ENCODE results near the gene HOXA5. TPM values are rescaled to one million over a fixed set of nuclear protein-coding genes. Genes with fewer than 3 reads are reported as not detected.

HOXA5 gene
- total and polyA plus RNA-seq, 10 of the 15 experiments (the other 5 are each of a cell fraction or from before 2014, with no cell fraction given) = 0.05 to 0.13 TPM; not detected in 8

DNA sequence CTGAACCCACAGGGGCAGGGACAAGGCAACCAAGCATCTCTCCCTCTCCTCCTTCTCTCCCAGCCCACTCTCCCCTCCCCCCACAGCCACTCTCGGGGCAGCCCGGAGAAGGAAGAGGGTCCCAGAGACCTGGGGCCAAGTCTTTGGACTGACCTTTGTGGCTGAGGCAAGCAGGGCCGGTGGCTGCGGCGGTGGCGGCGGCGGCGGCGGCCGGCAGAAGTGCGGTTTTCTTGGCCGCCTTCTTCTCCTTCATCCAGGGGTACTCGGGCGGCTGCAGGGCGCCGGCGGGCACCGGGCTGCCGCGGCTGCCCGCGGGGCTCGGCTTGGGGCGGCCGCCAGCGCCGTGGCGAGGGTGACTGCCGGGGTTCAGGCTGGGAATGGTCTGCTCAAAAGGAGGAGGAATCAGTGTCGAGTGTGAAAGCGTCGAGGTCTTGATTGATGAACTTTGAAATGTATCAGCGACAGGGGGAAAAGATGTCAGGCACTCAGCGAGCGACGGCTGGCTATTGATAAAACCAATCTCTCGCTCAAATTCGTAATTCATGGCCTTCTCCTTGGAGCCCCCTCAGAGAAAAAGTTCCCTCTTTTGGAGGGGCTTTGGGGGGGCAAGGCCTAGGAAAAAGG lies 41.4 kb downstream of the HOXA5 start:
- DNase-seq (ENCODE audit: low read depth, low spot score) = no peak
- BruUV-seq (replicated peaks) = no TSS peak
- Histone ChIP-seq H3K9me3 (replicated peaks; ENCODE audit: control insufficient read depth, insufficient read depth, low read length) (no peaks in the 10 kb centered on the region; the same call in 2 of the 3 replicates), H3K36me3 (ENCODE audit: control insufficient read depth in 2 of 2, insufficient read depth in 2 of 2, low read length in 1 of 2) (no peaks in the 10 kb centered on the region), H4K20me1 (ENCODE audit: control insufficient read depth, insufficient read depth) (no peaks in the 10 kb centered on the region), H3K4me1 (ENCODE audit: control insufficient read depth, insufficient read depth, low read length) (peaks cover 4% of the 10 kb centered on the region), H3K27ac (ENCODE audit: control insufficient read depth, insufficient read depth) (no peak overlapping the region), H3K4me3 (no peak overlapping the region), H3K9ac (ENCODE audit: control insufficient read depth, insufficient read depth, low read length) (no peak overlapping the region), H3K79me2 (ENCODE audit: control insufficient read depth, insufficient read depth, low read length) (no peaks in the 10 kb centered on the region), H2AFZ (ENCODE audit: control insufficient read depth, low read depth, low read length) (no peak overlapping the region), H3K4me2 (ENCODE audit: control insufficient read depth, insufficient read depth) (no peak overlapping the region), H3K27me3 (replicated peaks in 1 of 2; ENCODE audit: control insufficient read depth in 2 of 2, insufficient read depth in 2 of 2, low read length in 1 of 2) (peaks cover 4% of the 10 kb centered on the region in 2 experiments)
- FAIRE-seq = no peak
- ChIA-PET SMC1A (ENCODE audit: uncharacterized antibody, unreplicated experiment) (no interaction called here), POLR2A (no interaction called here), RAD21 (ENCODE audit: unreplicated experiment) (no interaction called here), CTCF (no interaction called here)
- no peak for ATAC-seq
- intact Hi-C loops (cut with micrococcal nuclease; ENCODE audit: unreplicated experiment) (no loop called here), in situ Hi-C loops (cut with MboI) (no loop called here)
- TF ChIP-seq RUNX3 (IDR thresholded peaks at IDR 0.05; ENCODE audit: low read length) (no peak), POLR2A (IDR thresholded peaks at IDR 0.05; ENCODE audit: low read depth, low read length) (no peak), LARP7 (IDR thresholded peaks at IDR 0.05) (no peak), ZZZ3 (IDR thresholded peaks at IDR 0.05; ENCODE audit: control insufficient read depth, insufficient read length, low read depth) (no peak), KLF5 (IDR thresholded peaks at IDR 0.05; ENCODE audit: partially characterized antibody) (no peak), SIN3A (IDR thresholded peaks at IDR 0.05; ENCODE audit: low read depth, low read length) (no peak), IKZF2 (IDR thresholded peaks at IDR 0.05) (no peak), TARDBP (IDR thresholded peaks at IDR 0.05; ENCODE audit: borderline replicate concordance) (no peak), GATAD2B (conservative IDR thresholded peaks at IDR 0.05; ENCODE audit: low read depth) (no peak)
- 41% methylated on average over 30 of the region's 39 CpGs for WGBS (ENCODE audit: insufficient coverage, insufficient replicate concordance, low lambda C conversion rate, missing lambda C conversion rate)
